HG02610 (cell line): Measurements from ENCODE around the gene ADGRD1.

ENCODE experiments used
- ATAC-seq: cut with Tn5 transposase; IDR thresholded peaks from one replicate; pipeline ENCODE4 v1.9.1; 2021; ENCODE audit warnings: mild to moderate bottlenecking, moderate library complexity; ENCODE audit not compliant: unreplicated experiment

ADGRD1 gene

DNA sequence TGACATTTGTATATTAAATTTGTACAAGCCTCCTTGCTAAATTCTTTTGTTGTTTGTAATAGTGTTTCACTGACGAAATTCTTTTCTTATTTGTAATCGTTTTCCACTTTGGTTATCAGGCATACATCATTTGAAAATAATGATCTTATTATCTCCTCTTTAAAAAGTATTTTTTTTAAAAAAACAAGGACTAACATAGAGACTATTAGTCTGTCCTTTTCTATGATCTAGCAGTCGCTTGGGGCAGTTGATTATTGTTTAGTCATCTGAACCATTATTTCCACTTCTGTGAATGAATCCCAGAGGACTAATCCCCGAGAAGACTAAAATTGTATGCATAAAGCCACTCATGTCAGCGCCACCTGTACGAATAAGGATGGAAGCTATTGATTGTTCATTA is 11.5 kb downstream of the ADGRD1 start:
- no peak for ATAC-seq

DNA sequence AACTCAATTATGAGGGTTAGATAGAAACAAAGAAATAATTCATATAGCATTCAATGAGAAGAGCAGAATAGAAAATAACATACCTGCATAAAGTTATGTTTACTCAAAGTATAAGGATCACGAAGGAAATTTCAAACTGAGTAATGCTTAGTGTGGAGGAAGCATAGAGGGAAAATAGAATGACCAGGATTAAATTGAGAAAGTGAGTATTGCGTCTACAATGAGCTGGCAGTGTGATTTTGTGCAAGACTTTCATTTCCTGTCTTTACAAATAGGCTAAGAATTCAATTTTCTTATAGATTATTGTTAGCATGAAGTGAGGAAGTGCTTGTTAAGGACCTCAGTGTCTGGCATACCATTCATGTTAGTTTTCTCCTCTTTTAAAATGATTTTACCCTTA is 12.0 kb downstream of the ADGRD1 start:
- no peak for ATAC-seq

DNA sequence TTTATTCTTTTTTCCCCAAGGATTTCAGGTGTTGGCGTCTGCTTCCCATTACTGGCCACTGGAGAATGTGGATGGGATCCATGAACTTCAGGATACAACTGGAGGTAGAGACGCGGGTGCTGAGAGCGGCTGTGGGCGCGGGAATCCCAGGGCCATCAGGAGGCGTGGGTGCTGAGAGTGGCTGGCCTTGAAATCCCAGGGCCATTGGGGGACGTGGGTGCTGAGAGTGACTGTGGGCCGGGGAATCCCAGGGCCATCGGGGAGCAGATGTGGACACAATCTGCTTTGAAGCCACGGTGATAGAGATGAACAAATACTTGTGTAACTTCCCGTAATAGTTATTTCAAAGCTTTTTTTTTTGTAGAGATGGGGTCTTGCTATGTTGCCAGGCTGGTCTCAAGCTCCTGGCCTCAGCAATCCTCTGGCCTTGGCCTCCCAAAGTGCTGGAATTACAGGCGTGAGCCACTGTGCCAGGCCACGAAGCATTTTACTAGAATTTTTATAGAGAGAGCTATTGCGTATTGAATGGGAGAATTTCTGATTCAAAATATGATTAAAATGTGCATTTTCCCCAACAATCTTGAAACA is 12.8 kb downstream of the ADGRD1 start:
- ATAC-seq = no peak

DNA sequence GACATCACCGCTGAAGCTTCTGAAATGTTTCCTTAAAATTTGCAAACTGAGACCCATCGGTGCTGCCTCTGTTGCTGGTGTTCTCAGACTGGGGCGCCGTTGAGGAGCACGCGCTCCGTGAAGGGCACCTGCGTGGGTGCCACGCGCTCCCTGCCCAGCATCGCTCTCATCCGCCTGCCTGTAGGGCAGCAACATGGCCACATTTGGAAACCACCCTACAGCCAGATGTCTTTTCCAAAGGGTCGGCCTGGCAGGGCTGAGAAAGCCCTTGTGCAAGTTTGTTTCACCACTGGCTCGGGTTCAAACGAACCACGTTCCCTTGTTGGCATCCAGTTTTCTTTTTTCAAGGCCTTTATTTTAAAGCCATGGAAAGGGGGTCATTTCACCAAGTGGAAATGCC is 13.9 kb downstream of the ADGRD1 start:
- no peak for ATAC-seq

DNA sequence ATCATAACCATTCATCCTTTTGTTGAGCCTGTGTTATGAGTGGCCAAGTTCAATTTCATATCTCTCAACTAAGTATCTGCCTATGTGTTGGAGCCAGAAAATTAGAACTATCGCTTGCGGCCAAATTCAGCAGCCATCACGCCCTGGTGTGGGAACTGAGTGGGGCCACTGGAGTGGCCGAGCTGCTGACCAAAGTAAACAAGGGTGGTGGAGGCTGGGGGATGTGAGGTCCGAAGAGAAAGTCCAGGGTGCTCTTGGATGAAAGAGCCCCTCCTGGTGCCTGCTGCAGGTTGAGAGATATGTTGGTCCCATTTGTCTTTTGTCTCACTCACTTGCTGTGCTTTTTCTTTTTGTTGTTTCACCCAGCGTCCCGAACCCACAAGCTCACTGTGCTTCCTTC is 14.9 kb downstream of the ADGRD1 start:
- ATAC-seq = no peak

DNA sequence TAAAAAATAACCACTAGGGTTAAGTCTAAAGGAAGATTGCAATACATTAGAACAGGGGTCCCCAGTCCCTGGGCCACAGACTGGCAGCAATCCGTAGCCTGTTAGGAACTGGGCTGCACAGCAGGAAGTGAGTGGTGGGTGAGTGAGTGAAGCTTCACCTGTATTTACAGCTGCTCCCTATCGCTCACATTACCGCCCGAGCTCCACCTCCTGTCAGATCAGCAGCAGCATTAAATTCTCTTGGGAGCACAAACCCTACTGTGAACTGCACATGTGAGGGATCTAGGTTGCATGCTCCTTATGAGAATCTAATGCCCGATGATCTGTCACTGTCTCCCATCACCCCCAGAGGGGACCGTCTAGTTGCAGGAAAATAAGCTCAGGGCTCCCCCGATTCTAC is 15.5 kb downstream of the ADGRD1 start:
- ATAC-seq = no peak

DNA sequence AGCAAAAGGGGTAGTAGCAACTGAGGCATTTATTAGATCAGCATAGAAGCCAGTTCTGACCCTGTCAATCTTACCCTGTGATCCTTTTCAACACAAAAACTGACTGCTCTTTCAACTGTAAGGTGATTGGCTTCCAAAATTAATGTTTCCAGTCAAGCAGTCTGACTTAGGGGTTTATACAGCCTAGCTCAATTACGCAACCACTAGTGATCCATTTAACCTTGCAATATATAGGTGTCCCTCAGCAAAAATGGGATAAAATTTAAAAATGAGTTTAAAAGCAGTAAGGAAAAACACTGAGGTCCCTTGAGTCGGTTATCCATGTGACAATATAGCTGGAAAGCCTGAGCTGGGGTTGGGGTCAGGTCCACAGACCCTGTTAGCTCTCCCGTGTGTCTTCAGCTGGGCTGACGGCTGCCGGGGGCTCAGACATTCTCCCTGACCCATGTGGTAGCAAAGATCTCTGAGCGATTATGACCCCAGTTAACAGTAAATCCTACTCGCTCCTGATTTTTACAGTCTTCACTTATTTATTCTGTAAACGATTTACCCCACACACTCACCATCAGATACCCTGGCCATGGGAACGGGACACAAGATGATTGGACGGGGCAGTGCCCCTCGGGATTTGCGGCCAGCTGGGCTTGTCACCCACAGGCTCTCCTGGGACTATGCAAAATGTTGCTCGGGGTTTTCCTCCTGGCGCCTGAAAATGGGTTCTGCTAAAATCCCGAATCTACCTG is 16.6 kb downstream of the ADGRD1 start:
- ATAC-seq = no peak

DNA sequence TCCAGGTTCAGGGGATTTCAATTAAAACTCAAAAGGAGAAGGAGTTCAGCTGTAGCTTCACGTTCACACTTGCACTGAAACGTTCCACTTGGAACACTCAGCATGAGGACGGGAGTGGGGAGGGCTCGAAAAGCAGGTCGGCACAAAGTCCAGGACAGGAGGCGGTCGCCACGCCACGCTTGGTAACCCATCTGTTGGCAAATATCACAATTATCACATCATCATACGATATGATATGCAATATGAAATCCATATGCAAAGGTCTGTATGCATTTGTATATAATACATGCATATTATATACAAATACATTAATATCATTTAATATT is 17.2 kb downstream of the ADGRD1 start:
- ATAC-seq = no peak

DNA sequence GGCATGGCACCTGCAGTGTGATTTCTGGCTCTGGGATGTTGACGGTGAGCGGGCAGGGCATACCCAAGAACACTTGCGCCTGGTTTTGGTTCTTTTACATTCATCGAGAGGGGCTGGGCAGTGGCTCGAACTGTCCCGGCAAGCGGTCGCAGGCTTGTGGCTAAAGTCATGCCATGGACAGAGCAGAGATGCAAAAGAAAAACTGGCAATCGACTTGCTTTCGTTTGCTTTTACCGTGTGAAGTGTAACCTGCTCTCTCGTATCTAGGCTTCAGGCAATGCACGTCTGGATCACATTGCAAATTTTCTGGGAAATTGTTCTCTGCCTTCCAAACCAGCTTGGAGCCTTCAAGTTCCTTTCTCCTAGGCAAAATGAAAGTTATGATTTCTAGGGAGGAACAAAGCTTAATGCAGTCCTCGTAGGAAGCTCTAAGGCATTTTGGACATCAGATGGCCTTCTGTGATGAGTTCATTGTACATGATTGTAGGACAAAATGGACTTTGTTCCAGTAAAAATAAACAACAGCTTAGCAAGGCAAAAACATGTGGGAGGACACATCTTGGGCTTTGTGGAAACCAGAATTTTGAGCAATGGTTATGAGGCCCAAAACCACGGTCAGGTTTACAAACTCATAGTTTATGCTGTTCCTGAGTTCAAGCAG is 18.3 kb downstream of the ADGRD1 start:
- no peak for ATAC-seq

DNA sequence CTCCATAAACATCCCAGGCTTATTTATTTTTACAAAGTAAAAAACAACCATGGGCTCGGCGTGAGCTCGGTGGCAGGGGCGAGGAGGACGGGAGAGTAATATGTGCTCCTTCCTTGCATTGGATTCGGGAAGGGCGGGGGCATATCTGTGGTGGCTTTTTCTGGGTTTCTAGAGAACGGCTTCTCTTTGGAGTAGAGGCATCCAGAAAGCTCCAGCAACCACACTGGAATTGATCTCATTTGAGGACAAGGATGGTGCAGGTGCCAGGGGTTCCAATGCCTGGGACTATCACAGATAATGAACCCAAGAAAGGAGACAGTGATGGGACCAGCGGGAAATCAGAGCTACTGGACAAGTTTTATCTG is 18.9 kb downstream of the ADGRD1 start:
- no peak for ATAC-seq

DNA sequence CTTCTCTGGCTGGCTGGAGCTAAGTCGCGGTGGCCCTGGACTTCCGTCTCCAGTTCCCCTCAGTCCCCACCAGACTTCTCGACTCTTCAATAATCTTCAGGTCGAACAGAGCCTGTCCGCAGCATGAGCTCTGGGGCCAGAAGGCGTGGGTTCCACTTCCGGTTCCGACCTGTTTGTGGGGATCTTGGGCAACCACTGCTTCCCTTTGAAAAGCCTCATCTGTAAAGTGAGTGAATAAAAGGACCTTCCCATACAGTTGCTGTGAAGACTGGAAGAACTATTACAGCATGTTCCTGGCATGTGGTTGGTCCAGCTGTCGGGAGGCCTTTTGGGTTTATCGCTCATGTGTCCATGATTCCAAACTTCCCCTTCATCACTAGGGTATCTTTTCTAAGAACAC is 19.4 kb downstream of the ADGRD1 start:
- no peak for ATAC-seq

DNA sequence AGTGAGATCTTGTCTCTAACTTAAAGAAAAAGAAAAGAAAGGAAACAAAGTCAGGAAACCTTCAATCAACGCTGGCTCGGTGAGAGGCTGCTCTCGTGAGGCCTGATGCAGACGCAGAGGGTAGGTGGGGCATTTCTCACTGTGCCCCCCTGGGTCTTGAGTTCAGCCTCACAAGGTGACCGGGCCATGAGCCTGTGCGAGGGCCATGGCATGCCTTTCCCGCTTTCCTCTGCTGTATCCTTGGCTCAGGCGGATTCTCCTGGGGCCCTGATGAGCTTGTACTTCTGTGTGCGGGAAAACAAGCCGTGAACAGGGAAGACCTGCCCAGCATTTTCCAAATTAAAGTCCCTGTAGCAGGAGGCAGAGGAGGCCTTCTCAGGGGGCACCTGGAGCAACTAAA is 20.2 kb downstream of the ADGRD1 start:
- ATAC-seq = no peak

DNA sequence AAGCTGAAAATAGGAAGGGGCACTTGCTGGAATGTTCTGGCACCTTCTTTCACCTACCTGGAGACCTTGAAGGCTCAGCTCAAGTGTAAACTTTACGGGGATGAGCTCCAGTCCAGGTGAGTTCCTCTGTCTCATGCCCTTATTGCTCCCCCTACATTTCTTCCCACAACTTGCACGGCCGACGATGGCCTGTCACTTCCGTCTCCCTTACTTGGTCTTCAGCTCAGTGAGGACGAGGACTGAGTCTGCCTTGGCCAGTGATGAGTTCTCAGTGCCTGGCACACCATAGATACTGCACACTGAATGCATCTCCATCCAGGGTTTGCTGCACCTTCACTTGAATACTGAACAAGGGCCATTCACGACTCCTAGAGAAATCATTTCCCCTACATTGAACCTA is 21.4 kb downstream of the ADGRD1 start:
- no peak for ATAC-seq

DNA sequence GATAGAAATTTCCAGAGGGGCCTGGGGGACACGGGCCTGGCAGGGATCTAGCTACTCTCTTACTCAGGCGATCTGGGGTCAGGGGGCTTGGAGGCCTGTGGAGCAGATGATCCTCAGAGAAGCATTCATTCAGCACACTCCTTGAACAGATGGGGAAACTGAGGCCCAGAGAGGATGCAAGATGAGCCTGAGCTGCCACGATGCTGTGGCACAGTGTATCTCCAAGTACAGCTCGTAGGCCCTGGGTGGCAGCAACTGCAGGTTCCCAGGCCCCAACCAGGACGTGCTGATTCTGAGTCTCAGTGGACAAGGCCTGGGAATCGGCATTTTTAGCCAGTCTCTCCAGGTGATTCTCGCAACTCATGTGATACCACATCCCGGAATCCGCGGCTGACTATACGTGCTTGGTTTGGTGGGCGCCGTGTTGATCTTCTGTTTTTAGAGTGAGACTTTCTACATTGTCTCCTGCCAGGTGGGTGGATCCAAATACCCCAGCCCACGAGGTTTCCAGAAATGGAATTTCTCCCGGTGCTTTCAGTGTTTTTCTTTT is 22.5 kb downstream of the ADGRD1 start:
- no peak for ATAC-seq

DNA sequence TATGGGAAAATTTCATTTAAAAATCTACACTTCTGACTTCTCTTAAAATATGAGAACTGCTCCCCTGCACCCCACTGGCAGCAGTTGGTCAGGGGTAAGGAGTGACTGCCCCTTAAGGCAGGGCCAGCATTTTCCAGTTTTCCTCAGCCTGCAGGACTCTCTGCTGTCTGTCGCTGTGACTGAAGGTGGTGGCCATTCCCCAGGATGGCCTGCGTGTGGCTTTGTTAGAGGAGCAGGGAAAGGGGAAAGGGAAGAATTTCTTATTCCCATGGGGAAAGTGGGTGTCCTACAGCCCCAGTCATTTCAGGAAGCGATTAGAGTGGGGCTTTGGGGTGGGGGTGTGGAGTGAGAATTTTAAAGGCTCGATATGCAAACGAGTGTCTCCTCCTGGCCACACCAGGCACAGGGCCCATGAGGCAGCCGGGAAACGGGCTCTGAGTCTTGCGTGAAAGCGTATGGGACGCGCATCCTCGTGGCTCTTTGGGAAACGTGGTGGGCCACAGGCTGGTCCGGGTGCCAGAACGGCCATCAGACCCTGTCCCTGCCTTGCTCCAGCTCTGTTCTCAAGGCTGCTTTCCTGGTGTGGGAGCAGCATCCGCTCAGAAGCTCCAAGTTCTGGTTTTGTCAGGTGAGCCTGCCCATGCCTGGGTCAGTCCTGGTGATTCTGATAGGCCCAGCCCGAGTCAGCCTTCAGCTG is 23.5 kb downstream of the ADGRD1 start:
- no peak for ATAC-seq

DNA sequence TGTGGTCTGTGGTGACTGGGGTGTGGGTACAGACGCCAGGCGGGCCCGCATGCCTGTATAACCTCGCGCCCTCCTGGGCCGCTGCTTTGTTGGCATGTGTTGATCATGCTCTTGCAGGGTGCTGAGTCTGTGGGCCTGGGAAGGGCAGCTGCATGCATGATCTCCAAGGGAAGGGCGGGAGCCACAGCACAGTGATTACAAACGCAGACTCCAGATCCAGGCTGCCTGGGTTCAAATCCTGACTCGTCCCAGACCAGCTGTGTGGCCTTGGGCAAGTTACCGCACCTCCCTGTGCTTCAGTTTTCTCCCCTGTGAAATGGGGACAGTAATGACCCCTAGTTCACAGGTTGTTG is 24.0 kb downstream of the ADGRD1 start:
- ATAC-seq = no peak

DNA sequence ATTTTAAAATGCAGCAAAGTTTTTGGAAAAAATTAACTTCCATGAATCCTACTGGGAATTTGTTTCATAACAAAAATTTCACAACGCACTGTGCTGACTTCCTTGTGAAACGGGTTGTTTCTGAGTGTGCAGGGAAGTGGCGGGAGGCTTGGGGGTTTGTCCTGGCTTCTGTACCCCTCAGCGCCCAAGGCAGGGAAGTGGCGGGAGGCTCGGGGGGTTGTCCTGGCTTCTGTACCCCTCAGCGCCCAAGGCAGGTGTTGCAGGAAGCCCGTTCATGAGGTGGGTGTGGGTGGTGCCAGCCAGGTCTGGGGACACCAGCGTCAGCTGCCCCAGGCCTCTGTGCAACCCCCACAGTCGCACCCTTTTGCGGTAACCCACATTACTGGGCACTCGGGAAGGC is 25.1 kb downstream of the ADGRD1 start:
- ATAC-seq = no peak

DNA sequence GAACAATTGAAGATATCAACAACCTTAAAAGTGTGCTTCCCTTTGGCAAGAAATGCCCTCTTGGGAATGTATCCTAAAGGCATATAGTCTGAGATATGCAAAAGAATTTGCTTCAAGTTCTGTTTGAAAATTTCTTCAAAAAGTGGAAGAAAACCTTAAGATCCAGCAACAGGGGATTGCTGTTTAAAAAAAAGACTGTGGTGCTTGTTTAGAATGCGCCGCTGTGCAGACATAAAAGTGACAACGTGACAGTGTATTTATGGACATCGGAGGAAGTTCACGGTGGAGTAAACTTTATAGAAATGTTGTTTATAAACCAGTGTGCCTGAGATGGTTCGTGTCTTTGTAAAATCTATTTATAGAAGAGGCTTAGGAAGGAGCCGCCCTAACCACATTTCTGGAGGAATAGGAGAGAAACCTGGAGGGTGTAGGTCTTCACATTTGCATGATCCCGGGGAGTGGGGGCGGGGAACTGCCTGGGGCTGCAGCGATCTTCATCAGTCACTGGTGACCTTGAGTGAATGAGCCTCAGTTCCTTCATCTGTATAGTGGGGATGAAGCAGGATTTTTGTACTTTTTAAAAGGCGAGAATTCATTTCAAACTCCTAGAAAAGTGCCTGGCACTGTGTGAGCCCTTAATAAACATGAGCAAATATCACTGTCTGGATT is 27.5 kb downstream of the ADGRD1 start:
- no peak for ATAC-seq

DNA sequence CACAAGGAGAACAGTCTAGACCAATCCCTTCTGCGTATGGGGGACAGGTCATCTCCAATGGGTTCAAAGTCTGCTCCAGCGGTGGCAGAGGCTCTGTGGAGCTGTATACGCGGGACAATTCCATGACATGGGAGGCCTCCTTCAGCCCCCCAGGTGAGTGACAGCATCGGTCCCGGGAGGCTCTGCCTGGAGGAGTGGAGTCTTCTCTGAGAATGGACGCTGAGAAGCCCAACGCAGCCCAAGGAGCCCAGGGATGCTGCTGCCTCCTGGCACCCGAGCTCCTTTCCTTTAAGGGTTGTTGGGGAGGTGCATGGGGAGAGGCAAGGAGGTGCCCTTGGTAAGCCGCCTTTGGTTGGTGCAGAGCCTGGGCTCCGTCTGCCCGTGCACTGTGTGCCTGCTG is 28.2 kb downstream of the ADGRD1 start:
- no peak for ATAC-seq

DNA sequence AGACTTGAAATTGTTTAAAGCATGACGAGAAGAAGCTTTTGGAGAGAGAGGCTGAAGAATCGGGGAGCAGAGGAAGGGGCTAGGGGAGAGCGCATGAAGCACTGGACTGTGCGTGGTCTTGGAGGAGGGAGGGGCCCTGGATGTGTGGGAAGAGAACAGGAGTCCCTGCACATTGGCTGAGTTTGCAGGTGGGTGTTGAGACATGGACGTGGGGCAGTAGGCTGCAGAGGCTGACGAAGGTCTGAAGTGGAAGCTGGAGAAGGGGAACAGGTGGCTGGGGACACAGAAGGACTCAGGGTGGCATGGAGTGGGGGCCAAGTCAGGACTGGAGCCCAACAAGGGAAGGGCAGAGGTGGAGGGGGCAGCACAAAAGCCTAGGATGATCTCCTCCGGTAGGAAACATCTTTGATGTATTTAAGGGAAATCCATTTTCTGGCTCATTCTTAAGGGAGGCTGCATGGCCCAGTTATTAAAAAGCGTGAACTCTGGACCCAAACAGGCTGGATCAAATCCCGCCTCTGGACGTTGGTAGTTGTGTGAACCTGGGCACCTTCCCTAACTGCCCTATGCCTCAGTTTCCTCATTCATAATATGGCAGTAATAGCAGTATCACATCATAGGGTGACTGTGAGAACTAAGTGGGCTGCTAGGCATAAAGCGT is 29.0 kb downstream of the ADGRD1 start:
- ATAC-seq = no peak
